Measurements from ENCODE around the gene APBB1.
"Not testable (repeated sequence)": the region's sequence is repeated elsewhere in the genome, so short reads cannot be mapped to it uniquely, and the experiment has no call there.

The APBB1 gene

DNA sequence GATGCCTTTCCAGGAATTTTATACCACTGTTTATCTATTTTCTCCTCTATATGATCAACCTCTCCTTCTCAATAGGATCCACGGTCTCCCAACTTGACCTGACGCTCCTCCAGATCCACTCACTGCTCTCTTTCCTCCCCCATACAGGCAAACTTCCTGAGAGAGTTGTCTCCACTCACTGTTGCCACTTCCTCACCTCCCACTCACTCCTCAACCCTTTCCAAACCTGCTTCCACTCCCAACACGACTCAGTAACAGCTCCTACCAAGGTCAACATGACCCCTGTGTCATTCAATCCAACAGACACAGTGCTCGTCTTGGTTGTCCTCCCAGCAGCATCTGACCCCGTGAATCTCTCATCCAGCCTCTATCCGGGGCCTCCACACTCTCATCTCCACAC is 3.1 kb downstream of the APBB1 start:
- DNase-seq = no peak

GRCh38 chr11:6414874-6415328 is 4.0 kb downstream of the APBB1 start:
- no peak for DNase-seq

- no peak for DNase-seq
Measured at GRCh38 chr11:6413791-6414201, 5.1 kb downstream of the APBB1 start.

GRCh38 chr11:6411594-6412031 is 7.3 kb downstream of the APBB1 start:
- DNase-seq = no peak

GRCh38 chr11:6410695-6411430 is 8.0 kb downstream of the APBB1 start:
- no peak for DNase-seq

- no peak for DNase-seq
Measured at GRCh38 chr11:6406370-6406769, 12.5 kb downstream of the APBB1 start.

- DNase-seq = peak; percentile 76 to 79
Measured at GRCh38 chr11:6405846-6406245, 13.0 kb downstream of the APBB1 start.

GRCh38 chr11:6405052-6405667 is 13.7 kb downstream of the APBB1 start:
- DNase-seq = peak; percentile 32 to 64

DNA sequence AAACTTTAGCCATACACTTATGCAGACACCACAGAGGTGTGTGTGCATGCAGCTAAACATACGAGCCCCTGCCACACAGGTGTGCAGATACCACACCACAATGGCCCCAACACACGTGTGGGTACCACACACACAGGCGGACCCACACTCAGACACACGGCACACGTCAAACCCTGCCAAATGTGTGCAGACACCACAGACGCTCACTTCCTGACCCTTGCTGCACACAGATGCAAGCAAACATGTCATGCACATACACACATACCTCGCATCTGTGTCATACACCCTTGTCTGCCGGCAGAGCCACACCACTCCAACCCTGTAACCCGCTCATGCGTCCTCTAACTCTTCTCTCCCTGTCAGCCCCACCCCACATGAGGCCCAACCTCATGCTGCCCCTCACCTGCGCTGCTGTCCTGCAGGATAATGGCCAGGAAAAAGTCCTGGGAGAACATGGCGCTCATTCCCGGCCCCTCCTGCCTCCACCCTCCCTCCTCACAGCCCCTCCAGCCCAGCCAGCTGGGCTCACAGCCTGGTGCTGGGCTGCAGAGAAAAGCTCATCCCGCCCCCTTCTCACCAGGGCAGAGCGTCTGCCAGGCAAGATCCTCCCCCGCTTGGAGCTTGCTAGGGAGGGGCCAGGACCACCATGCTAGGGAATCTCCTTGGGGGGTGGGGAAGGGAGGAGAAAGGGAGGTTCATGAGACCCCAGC is 14.4 kb downstream of the APBB1 start:
- DNase-seq = no peak

- DNase-seq = no peak
Measured at GRCh38 chr11:6403539-6403938, 15.4 kb downstream of the APBB1 start.

DNA sequence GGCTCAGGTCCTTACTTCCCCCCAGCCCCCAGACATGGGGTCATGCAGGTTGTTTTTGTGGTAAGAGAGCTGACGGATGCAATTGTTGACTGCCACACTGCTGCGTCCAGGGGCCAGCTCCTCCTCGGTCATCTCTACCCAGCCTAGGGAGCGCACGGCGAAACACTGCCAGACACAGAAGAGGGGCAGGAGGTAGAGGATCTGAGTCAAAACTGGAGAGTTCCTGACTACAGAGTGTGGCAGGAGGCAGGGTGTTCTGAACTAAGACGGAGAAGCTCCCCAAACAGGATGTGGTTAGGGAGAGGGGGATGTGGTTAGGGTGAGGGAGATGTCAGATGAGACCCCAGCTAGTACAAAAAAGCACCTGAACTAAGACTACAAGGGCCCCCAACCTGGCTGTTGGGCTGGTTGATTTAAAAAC is 16.3 kb downstream of the APBB1 start:
- no peak for DNase-seq

- DNase-seq = no peak
Measured at GRCh38 chr11:6402061-6402470, 16.8 kb downstream of the APBB1 start.

- DNase-seq = no peak
Measured at GRCh38 chr11:6401464-6401863, 17.4 kb downstream of the APBB1 start.

DNA sequence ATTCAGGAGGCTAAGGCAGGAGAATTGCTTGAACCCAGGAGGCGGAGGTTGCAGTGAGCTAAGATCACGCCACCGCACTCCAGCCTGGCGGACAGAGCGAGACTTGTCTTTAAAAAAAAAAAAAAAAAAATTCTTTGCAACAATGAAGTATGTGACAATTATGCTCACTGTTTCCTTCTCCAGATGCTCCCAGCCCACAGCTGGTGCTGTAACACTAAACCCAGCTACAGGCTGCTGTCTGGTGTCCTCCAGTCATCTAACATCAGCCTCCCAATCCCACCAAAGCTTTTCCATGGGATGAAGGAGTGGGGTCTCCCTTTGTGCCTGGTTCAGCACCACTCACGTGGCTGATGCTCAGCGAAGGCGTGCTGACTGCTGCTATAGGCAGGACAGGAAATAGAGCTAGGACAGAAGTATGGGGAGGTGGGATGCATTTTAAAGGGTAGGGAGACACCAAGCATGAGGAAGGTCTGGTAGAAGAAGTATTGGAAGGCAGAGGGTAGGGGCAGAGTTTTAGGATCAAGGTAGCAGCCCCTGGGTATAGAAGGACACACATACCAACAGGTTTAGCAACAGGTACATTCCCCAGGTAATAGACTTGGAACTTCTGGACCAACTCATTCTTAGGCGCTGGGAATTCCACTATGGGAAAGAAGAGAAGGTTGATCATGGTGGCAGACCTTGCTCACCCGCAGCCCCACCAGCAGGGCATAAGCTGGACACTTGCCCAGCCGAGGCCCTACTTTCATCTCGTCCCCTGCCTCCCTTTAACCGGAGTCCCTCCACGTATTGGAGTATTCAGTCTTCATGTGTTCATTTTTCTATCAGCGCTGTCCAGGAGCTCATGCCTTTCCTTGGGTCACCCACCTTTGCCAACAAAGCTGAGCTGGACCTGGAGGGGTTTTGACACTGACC is 18.2 kb downstream of the APBB1 start:
- no peak for DNase-seq

DNA sequence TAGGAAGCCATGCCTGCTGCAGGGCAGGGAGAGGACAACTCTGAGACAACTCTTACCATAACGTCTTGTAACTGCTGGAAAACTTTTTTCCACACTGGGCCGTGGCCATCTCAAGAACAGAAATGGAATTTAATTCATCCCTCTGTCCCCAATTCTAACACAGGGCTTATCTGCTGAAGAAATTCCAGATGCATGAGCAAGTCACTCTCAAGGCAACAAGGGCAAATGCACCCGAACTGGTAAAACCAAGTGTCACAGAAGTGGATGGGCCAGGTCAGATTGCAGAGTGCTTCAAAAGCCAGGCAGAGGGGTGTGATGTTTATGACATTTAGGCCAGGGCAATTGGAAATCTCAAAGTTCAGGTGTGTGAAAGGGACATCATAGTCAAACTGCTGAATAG is 21.3 kb downstream of the APBB1 start:
- DNase-seq = no peak

- DNase-seq = no peak
Measured at GRCh38 chr11:6397156-6397555, 21.7 kb downstream of the APBB1 start.

- no peak for DNase-seq
Measured at GRCh38 chr11:6395470-6396060, 23.3 kb downstream of the APBB1 start.

DNA sequence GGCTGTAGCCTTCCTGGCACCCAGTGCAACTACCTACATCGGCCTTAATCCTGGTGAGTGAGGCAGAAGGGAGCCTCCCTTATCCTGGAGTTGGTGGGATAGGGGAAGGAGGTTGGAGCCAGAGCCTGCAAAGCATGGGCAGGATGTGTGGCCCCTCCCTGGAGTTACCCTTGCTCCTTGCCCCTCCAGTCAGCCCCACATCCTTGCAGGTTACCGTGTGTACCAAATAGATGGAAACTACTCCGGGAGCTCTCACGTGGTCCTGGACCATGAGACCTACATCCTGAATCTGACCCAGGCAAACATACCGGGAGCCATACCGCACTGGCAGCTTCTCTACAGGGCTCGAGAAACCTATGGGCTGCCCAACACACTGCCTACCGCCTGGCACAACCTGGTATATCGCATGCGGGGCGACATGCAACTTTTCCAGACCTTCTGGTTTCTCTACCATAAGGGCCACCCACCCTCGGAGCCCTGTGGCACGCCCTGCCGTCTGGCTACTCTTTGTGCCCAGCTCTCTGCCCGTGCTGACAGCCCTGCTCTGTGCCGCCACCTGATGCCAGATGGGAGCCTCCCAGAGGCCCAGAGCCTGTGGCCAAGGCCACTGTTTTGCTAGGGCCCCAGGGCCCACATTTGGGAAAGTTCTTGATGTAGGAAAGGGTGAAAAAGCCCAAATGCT is 24.8 kb downstream of the APBB1 start:
- DNase-seq = peak in 1 of 2 experiments; percentile 60

GRCh38 chr11:6392251-6392650 is 26.6 kb downstream of the APBB1 start:
- not testable (repeated sequence) for DNase-seq

DNA sequence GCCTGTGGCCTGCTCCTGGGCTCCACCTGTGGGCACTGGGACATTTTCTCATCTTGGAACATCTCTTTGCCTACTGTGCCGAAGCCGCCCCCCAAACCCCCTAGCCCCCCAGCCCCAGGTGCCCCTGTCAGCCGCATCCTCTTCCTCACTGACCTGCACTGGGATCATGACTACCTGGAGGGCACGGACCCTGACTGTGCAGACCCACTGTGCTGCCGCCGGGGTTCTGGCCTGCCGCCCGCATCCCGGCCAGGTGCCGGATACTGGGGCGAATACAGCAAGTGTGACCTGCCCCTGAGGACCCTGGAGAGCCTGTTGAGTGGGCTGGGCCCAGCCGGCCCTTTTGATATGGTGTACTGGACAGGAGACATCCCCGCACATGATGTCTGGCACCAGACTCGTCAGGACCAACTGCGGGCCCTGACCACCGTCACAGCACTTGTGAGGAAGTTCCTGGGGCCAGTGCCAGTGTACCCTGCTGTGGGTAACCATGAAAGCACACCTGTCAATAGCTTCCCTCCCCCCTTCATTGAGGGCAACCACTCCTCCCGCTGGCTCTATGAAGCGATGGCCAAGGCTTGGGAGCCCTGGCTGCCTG is 27.3 kb downstream of the APBB1 start:
- no peak for DNase-seq

All from cerebellar nuclear complex (tissue), 1 donor.